Measurements from ENCODE around the gene SERPINE1.

The SERPINE1 gene

DNA sequence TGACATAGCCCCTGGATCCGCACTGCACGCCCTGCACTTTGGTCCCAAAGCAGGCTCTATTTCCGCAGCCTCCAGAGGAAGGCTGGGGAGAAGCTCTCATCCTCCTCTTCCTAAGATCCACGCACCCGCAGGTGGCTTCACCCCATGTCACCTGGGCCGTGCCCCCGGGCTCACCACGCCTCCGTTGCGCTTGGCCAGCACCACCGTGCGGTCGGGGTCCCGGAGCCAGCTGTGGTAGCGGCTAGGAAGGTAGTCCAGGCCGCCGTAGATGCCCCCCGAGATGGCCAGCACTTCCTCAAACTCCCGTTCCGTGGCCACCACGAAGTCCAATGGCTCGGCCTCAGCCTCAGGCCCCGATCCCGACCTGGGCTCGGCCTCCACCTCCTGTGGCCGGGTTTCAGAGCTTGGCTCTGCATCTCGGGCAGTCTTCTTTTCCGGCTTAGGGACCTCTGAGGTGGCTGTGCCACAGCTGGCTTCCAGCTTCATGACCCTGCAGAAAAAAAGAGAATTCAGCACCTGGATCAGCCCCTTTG is 47.5 kb downstream of the SERPINE1 start:
- no peak overlapping the region for H3K4me3 ChIP-seq (ENCODE audit: low read length)
- H2AFZ ChIP-seq (ENCODE audit: low read depth, low read length): no peak overlapping the region
- no peaks in the 10 kb centered on the region for H3K36me3 ChIP-seq (ENCODE audit: insufficient read depth, low read length)
- peaks cover 51% of the 10 kb centered on the region for H3K27me3 ChIP-seq (ENCODE audit: insufficient read depth, low read length)
- peaks cover 18% of the 10 kb centered on the region for H3K4me1 ChIP-seq (ENCODE audit: insufficient read depth, low read length)
- peaks cover 4% of the 10 kb centered on the region for H3K9me3 ChIP-seq (ENCODE audit: low read length)

DNA sequence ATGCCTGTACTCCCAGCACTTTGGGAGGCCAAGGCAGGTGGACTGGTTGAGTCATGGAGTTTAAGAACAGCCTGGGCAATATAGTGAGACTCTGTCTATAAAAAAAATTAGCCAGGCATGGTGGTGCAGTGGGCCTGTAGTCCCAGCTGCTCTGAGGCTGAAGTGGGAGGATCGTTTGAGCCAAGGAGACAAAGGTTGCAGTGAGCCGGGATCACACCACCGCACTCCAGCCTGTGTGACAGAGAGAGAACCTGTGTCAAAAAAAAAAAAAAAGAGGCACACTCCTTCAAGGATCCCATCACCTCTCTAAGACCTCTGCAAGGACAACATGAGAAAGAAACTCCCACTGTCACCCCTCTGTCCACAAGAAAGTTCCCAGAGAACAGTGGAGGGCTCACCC is 48.8 kb downstream of the SERPINE1 start:
- Histone ChIP-seq H3K9me3 (ENCODE audit: low read length) (peaks cover 4% of the 10 kb centered on the region), H3K4me1 (ENCODE audit: insufficient read depth, low read length) (peaks cover 23% of the 10 kb centered on the region), H3K27me3 (ENCODE audit: insufficient read depth, low read length) (peaks cover 46% of the 10 kb centered on the region), H3K4me3 (ENCODE audit: low read length) (no peak overlapping the region), H2AFZ (ENCODE audit: low read depth, low read length) (no peak overlapping the region), H3K36me3 (ENCODE audit: insufficient read depth, low read length) (no peaks in the 10 kb centered on the region)

DNA sequence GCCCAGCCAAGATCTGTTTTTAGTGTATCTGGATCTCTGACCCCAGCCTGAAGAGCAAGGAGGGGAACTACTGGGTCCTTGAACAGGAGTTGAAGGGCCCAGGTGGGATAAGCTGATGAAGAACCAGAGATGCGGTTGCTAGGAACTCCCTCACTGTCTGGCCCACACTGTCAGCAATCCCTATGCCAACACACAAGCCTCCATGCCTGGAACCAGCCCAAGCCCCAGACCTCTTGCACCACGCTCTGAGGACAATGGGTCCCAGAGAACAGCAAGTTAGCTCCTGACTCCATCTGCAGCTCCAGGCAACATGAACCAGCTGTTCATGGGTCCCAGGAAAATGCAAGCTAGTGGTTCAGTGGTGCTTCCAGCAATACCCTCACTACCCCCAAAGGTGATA is 50.7 kb downstream of the SERPINE1 start:
- H3K27me3 ChIP-seq (ENCODE audit: insufficient read depth, low read length): peaks cover 30% of the 10 kb centered on the region
- no peak overlapping the region for H2AFZ ChIP-seq (ENCODE audit: low read depth, low read length)
- no peak overlapping the region for H3K4me3 ChIP-seq (ENCODE audit: low read length)
- H3K9me3 ChIP-seq (ENCODE audit: low read length): peaks cover 4% of the 10 kb centered on the region
- peaks cover 14% of the 10 kb centered on the region for H3K4me1 ChIP-seq (ENCODE audit: insufficient read depth, low read length)
- H3K36me3 ChIP-seq (ENCODE audit: insufficient read depth, low read length): no peaks in the 10 kb centered on the region

DNA sequence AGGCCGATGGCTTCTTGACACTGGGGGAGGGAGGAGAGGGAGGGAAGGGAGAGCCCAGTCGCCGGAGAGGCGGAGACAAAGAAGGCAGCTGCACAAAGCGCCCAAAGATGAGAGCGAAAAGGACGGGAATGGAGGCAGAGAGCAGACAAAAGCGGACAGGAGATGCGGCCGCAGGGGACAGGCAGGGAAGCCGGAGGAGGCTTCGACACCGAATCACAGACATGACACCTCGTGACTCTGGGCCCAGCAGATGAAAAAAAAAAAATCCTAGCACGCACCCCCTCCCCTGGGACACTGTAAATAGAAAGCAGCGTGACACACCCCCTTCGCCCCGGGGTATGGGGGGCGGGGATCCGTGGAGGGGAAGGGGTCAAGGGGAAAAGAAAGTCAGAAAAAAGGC is 52.2 kb downstream of the SERPINE1 start:
- H3K9me3 ChIP-seq (ENCODE audit: low read length): peaks cover 4% of the 10 kb centered on the region
- peaks cover 15% of the 10 kb centered on the region for H3K27me3 ChIP-seq (ENCODE audit: insufficient read depth, low read length)
- peaks cover 7% of the 10 kb centered on the region for H3K4me1 ChIP-seq (ENCODE audit: insufficient read depth, low read length)
- H2AFZ ChIP-seq (ENCODE audit: low read depth, low read length): peak overlapping the region; percentile 72
- H3K36me3 ChIP-seq (ENCODE audit: insufficient read depth, low read length): no peaks in the 10 kb centered on the region
- peak overlapping the region; percentile 48 for H3K4me3 ChIP-seq (ENCODE audit: low read length)

DNA sequence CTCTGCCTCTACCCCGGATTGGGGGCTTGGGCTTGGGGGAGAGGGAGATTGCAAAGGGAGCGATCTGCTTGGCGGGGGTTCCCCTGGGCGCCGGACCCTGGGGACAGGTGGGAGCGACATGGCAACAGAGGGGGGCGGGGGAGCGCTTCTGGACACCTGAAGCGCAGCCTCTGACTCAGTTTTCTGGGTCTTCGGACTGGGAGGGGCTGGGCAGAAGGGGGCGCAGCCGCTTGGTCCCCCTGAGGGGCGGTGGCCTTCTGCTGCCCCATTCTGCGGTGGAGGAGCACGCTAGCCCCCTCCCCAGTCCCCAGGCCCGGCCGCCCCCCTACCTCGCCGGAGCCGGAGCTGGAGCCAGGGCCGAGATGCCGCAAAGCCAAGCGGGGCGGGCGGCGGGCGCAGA is 52.8 kb downstream of the SERPINE1 start:
- Histone ChIP-seq H2AFZ (ENCODE audit: low read depth, low read length) (peak overlapping the region; percentile 94), H3K4me1 (ENCODE audit: insufficient read depth, low read length) (peaks cover 7% of the 10 kb centered on the region), H3K9me3 (ENCODE audit: low read length) (no peaks in the 10 kb centered on the region), H3K27me3 (ENCODE audit: insufficient read depth, low read length) (peaks cover 10% of the 10 kb centered on the region), H3K4me3 (ENCODE audit: low read length) (peak overlapping the region; percentile 48), H3K36me3 (ENCODE audit: insufficient read depth, low read length) (no peaks in the 10 kb centered on the region)

DNA sequence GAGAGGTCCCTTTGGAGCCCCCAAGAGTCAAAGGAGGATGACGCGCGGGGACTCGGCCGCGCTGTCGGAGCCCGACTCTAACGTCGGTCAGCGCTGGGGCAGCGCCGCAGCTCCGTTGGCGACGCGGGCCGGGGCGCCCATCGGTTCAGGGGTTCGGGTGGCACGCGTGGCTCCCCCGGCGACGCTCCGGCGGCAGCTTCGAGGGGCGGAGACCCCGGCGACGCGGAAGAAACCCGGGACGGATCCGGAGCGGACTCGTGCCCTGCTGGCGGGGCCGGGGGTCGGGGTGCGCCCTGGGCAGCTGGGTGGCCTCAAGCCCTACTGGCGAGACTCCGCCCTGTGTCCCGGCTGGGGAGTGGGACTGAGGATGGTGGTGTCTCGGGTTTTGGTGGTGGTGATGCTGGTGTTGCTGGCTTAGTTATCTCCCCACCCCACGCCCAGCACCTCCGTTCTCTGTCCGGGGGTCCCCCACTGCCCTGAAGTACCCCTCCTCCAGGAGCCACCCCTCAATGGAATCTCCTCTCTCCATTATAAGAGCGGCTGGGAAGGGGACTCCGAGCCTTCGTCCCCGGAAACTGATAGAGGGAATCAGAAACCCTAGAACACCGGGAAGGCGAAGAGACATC is 53.3 kb downstream of the SERPINE1 start, which contains the start of gene NAT16:
Gene NAT16 (minus strand): TSS at position 164 of the 626 bp plus-strand sequence. CDS start 5,486 bp downstream, outside the sequence.
- peaks cover 10% of the 10 kb centered on the region for H3K27me3 ChIP-seq (ENCODE audit: insufficient read depth, low read length)
- peaks cover 7% of the 10 kb centered on the region for H3K4me1 ChIP-seq (ENCODE audit: insufficient read depth, low read length)
- peak within 1 kb of the TSS; percentile 94 for H2AFZ ChIP-seq (ENCODE audit: low read depth, low read length)
- peak within 1 kb of the TSS; percentile 48 for H3K4me3 ChIP-seq (ENCODE audit: low read length)
- H3K9me3 ChIP-seq (ENCODE audit: low read length): no peaks in the 10 kb centered on the region
- H3K36me3 ChIP-seq (ENCODE audit: insufficient read depth, low read length): no peaks in the 10 kb centered on the region

DNA sequence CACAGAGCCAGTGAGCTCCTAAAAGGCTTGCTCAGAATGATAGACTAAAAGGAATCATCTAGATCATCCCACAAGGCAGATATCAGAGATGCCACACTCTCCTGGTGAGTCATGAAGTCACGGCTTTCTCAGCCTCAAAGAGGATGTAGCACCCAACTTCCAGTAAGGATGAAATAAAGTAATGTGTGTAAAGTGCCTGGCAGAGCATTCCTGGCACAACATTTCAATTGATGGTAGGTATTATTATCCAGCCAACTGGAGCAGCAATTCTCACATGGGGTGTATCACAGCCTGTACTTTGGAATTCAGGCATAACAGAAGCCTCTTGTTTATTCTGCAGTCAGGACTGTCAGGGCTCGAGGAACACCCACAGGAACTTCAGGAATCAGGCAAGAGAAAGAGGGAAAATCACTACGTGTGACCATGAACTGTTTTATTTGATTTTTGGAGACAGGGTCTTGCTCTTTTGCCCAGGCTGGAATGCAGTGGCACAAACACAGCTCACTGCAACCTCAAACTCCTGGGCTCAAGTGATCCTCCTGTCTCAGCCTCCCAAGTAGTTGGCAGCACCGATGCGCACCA is 58.4 kb downstream of the SERPINE1 start:
- H3K4me1 ChIP-seq (ENCODE audit: insufficient read depth, low read length): no peaks in the 10 kb centered on the region
- no peak overlapping the region for H3K4me3 ChIP-seq (ENCODE audit: low read length)
- no peaks in the 10 kb centered on the region for H3K9me3 ChIP-seq (ENCODE audit: low read length)
- no peaks in the 10 kb centered on the region for H3K36me3 ChIP-seq (ENCODE audit: insufficient read depth, low read length)
- no peak overlapping the region for H2AFZ ChIP-seq (ENCODE audit: low read depth, low read length)
- H3K27me3 ChIP-seq (ENCODE audit: insufficient read depth, low read length): peaks cover 6% of the 10 kb centered on the region

DNA sequence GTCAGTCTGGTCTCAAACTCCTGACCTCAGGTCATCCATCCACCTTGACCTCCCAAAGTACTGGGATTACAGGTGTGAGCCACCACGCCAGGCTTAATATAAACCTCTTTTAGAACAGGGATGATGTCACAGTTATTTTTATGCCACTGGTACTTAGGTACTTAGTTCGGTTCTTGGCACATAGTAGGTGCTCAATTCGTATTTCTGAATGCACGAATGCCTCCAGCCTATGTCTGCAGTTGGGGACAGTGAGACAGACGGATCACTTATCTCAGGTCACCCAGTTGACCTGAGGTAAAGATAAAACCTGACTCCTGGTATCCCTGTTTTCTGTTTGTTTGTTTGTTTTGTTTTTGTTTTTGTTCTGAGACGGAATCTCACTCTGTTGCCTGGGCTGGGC is 59.3 kb downstream of the SERPINE1 start:
- Histone ChIP-seq H3K36me3 (ENCODE audit: insufficient read depth, low read length) (no peaks in the 10 kb centered on the region), H2AFZ (ENCODE audit: low read depth, low read length) (no peak overlapping the region), H3K4me1 (ENCODE audit: insufficient read depth, low read length) (no peaks in the 10 kb centered on the region), H3K4me3 (ENCODE audit: low read length) (no peak overlapping the region), H3K9me3 (ENCODE audit: low read length) (no peaks in the 10 kb centered on the region), H3K27me3 (ENCODE audit: insufficient read depth, low read length) (no peaks in the 10 kb centered on the region)

DNA sequence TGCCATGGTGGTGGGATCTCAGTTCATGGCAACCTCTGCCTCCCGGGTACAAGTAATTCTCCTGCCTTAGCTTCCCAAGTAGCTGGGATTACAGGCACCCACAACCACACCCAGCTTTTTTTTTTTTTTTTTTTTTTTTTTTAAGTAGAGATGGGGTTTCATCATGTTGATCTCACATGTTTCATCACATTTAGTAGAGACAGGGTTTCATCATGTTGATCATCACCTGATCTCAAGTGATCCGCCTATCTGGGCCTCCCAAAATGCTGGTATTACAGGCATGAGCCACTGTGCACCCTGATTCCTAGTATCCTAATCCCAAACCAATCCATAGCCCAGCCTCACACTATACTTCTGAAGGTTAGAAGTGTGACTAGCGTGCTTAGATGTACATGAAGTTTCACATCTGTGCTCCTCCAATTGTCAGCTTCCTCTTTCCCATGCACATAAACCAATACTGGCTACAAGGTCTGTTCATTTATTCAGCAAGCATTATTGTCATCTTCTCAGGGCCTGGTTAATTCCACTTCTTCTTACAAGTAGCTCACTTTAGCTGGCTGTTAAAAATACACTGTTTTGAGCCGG is 60.0 kb downstream of the SERPINE1 start:
- no peaks in the 10 kb centered on the region for H3K9me3 ChIP-seq (ENCODE audit: low read length)
- no peaks in the 10 kb centered on the region for H3K27me3 ChIP-seq (ENCODE audit: insufficient read depth, low read length)
- H3K4me1 ChIP-seq (ENCODE audit: insufficient read depth, low read length): no peaks in the 10 kb centered on the region

More for the DNA sequence above, 60.0 kb downstream of the SERPINE1 start:
- Histone ChIP-seq H3K4me3 (ENCODE audit: low read length) (no peak overlapping the region), H3K36me3 (ENCODE audit: insufficient read depth, low read length) (no peaks in the 10 kb centered on the region), H2AFZ (ENCODE audit: low read depth, low read length) (no peak overlapping the region)

Measured in neuron (in vitro differentiated cells).